Measurements from ENCODE around the gene GSG1L. TPM values are rescaled to one million over a fixed set of nuclear protein-coding genes. Genes with fewer than 3 reads are reported as not detected.

Gene GSG1L
- polyA plus RNA-seq, 3 donors: not detected

DNA sequence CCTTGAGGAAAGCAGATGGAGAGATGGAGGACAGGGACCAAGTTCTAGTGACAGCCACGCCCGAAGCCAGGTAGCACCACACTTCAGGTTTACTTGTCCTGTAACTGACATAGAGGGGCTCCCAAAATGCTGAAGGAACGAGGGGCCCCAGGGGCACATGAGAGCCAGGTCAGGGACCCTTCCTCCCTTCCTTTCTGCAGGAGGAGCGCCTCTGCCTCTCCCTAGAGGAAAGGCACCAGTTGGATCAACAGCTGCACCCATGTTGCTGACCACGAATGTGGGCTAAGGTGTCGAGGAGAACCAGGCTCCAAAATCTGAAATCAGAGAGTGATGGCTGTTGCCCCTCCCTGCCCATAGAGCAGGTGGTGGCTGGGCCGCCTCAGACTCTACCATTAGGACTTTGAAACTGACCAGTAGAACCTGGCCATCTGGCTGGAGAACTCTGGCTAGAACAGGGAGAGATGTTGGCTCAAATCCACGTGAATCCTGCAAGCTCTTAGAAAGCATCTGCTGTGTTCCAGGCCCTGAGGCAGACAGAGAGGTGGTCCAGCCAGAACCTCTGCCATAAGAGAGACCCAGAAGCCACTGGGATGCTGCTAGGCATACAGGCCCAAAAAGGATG, 294.8 kb downstream of the GSG1L start:
- intact Hi-C loops (cut with micrococcal nuclease): no loop called here
- Histone ChIP-seq H3K4me3 (replicated peaks in 1 of 3; ENCODE audit: low read depth in 2 of 3, low read length in 3 of 3) (no peak overlapping the region), H3K79me2 (ENCODE audit: insufficient read depth, low read length) (no peaks in the 10 kb centered on the region), H3K9ac (ENCODE audit: insufficient read depth, low read length, poor library complexity, severe bottlenecking) (no peak overlapping the region), H3K4me1 (ENCODE audit: control insufficient read depth in 1 of 2, insufficient read depth in 2 of 2, low read length in 2 of 2) (no peaks in the 10 kb centered on the region), H3K27me3 (ENCODE audit: control insufficient read depth in 2 of 2, insufficient read depth in 2 of 2, low read length in 2 of 2) (no peaks in the 10 kb centered on the region), H2AFZ (ENCODE audit: insufficient read depth, low read depth, low read length, poor library complexity, severe bottlenecking) (no peak overlapping the region), H3K9me3 (replicated peaks in 1 of 2; ENCODE audit: control insufficient read depth in 1 of 2, insufficient read depth in 1 of 2, low read length in 2 of 2) (peaks cover 0 to 4% of the 10 kb centered on the region in 2 donors), H4K20me1 (ENCODE audit: insufficient read depth, low read length) (no peaks in the 10 kb centered on the region), H3K4me2 (replicated peaks; ENCODE audit: extremely low read depth, low read length, poor library complexity, severe bottlenecking) (no peak overlapping the region), H3K27ac (ENCODE audit: low read depth in 1 of 2, low read length in 2 of 2) (no peak overlapping the region), H3K36me3 (replicated peaks in 1 of 2; ENCODE audit: control insufficient read depth in 1 of 2, insufficient read depth in 2 of 2, low read length in 2 of 2) (peaks cover 31 to 89% of the 10 kb centered on the region in 2 donors)
- 90% methylated on average over 8 of the region's 8 CpGs for WGBS (ENCODE audit: insufficient coverage)
- Mint-ChIP-seq H3K27me3 (ENCODE audit: low read depth in 3 of 3) (no peaks in the 10 kb centered on the region), H3K4me1 (no peaks in the 10 kb centered on the region), H3K27ac (peak overlapping the region in 1 of 7 donors; percentile 70), H3K4me3 (no peak overlapping the region), H3K36me3 (peaks cover 57 to 67% of the 10 kb centered on the region in 2 donors), H3K9me3 (peaks cover 2 to 9% (median 5%) of the 10 kb centered on the region in 7 donors)
- TF ChIP-seq, protein P1, sequence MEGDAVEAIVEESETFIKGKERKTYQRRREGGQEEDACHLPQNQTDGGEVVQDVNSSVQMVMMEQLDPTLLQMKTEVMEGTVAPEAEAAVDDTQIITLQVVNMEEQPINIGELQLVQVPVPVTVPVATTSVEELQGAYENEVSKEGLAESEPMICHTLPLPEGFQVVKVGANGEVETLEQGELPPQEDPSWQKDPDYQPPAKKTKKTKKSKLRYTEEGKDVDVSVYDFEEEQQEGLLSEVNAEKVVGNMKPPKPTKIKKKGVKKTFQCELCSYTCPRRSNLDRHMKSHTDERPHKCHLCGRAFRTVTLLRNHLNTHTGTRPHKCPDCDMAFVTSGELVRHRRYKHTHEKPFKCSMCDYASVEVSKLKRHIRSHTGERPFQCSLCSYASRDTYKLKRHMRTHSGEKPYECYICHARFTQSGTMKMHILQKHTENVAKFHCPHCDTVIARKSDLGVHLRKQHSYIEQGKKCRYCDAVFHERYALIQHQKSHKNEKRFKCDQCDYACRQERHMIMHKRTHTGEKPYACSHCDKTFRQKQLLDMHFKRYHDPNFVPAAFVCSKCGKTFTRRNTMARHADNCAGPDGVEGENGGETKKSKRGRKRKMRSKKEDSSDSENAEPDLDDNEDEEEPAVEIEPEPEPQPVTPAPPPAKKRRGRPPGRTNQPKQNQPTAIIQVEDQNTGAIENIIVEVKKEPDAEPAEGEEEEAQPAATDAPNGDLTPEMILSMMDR (IDR thresholded peaks at IDR 0.05): no peak
- DNase-seq: no peak

DNA sequence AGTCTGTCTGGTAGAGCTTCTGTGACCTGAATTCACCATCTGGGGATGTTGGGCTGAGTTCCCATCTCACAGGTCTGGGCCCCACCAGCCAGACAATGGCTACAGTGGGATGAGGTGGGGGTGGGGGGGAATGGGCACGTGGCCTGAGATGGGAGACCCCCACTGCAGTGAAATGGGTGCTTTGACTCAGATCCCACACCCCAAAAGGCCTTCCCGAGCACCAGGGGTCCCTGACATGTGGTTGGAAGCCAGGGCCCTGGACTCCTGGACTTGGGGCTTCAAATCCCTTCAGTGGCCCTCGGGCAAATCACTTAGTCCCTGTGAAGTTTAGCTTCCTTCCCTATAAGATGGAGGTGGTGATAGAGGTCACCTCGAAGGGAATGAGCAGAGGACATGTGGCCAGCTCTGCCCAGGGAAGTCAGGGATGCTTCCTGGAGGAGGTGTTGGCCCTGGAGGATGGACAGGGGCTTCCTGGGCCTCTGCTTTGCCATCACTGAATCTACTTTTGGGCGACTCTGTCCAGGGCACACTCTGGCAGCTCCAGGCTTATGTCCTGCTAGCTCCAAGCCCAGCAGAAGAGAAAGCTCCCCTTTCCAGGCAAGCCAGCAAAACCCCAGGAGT, 295.4 kb downstream of the GSG1L start:
- no peak overlapping the region for H3K4me3 ChIP-seq (replicated peaks in 1 of 3; ENCODE audit: low read depth in 2 of 3, low read length in 3 of 3)
- Mint-ChIP-seq H3K36me3 (peaks cover 60 to 73% of the 10 kb centered on the region in 2 donors), H3K4me1 (no peaks in the 10 kb centered on the region), H3K4me3 (no peak overlapping the region), H3K9me3 (peaks cover 2 to 9% (median 5%) of the 10 kb centered on the region in 7 donors), H3K27me3 (ENCODE audit: low read depth in 3 of 3) (no peaks in the 10 kb centered on the region), H3K27ac (no peak overlapping the region)
- no peak overlapping the region for H2AFZ ChIP-seq (ENCODE audit: insufficient read depth, low read depth, low read length, poor library complexity, severe bottlenecking)
- H3K27ac ChIP-seq (ENCODE audit: low read depth in 1 of 2, low read length in 2 of 2): no peak overlapping the region
- DNase-seq: no peak
- intact Hi-C loops (cut with micrococcal nuclease): no loop called here
- no peaks in the 10 kb centered on the region for H3K27me3 ChIP-seq (ENCODE audit: control insufficient read depth in 2 of 2, insufficient read depth in 2 of 2, low read length in 2 of 2)
- H4K20me1 ChIP-seq (ENCODE audit: insufficient read depth, low read length): no peaks in the 10 kb centered on the region
- no peaks in the 10 kb centered on the region for H3K4me1 ChIP-seq (ENCODE audit: control insufficient read depth in 1 of 2, insufficient read depth in 2 of 2, low read length in 2 of 2)
- H3K4me2 ChIP-seq (replicated peaks; ENCODE audit: extremely low read depth, low read length, poor library complexity, severe bottlenecking): no peak overlapping the region
- H3K9ac ChIP-seq (ENCODE audit: insufficient read depth, low read length, poor library complexity, severe bottlenecking): no peak overlapping the region
- peaks cover 33 to 93% of the 10 kb centered on the region in 2 donors for H3K36me3 ChIP-seq (replicated peaks in 1 of 2; ENCODE audit: control insufficient read depth in 1 of 2, insufficient read depth in 2 of 2, low read length in 2 of 2)
- H3K9me3 ChIP-seq (replicated peaks in 1 of 2; ENCODE audit: control insufficient read depth in 1 of 2, insufficient read depth in 1 of 2, low read length in 2 of 2): peaks cover 0 to 4% of the 10 kb centered on the region in 2 donors
- TF ChIP-seq, protein P1 (IDR thresholded peaks at IDR 0.05): no peak
- WGBS (ENCODE audit: insufficient coverage): 90% methylated on average over 3 of the region's 5 CpGs
- H3K79me2 ChIP-seq (ENCODE audit: insufficient read depth, low read length): no peaks in the 10 kb centered on the region

Data from CD14-positive monocyte (primary cell).